GM19452 (cell line): ENCODE data around the gene AP2B1.
"Not testable (repeated sequence)": the region's sequence is repeated elsewhere in the genome, so short reads cannot be mapped to it uniquely, and the experiment has no call there.

Experiments used
- ATAC-seq: cut with Tn5 transposase; IDR thresholded peaks from one replicate; pipeline ENCODE4 v1.9.1; 2021; ENCODE audit not compliant: unreplicated experiment

AP2B1 gene

GRCh38 chr17:35695613-35696012 is 108.5 kb downstream of the AP2B1 start:
- no peak for ATAC-seq

GRCh38 chr17:35698800-35699199 is 111.7 kb downstream of the AP2B1 start:
- no peak for ATAC-seq

- no peak for ATAC-seq
Observed at GRCh38 chr17:35700150-35700549, 113.0 kb downstream of the AP2B1 start.

DNA sequence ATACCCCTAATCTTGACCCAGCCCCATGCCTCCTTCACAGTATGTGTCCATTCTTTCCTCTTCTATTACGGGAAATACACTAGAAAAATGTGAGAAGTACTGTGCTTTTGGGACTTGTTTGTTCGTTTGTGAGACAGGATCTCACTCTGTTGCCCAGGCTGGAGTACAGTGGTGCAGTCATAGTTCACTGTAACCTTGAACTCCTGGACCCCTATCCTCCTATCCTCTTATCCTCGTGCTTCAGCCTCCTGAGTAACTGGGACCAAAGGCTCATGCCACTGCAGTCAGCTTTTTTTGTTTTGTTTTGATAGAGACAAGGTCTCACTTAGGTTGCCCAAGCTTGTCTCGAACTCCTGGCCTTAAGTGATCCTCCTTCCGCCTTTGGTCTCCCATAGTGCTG is 114.4 kb downstream of the AP2B1 start:
- ATAC-seq, result no peak

- ATAC-seq, result not testable (repeated sequence)
Observed at GRCh38 chr17:35703308-35703707, 116.2 kb downstream of the AP2B1 start.

DNA sequence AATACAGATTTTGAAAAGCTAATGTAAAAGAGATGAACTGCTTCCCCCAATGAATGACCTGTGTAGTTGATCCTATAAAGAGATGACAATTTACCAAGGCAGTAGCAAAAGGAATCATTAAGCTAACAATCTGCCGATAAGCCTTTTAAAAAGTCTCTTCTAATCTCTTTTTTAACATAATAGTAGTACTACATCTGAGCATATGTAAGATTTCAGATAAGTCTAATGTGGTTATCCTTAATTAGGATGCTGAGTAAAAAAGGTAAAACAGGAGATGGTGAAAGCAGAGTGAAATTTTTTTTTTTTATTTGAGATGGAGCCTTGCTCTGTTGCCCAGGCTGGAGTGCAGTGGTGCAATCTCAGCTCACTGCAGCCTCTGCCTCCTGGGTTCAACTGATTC is 118.1 kb downstream of the AP2B1 start:
- ATAC-seq, result no peak

- ATAC-seq, result no peak
Observed at GRCh38 chr17:35705705-35706104, 118.6 kb downstream of the AP2B1 start.

- no peak for ATAC-seq
Observed at GRCh38 chr17:35708149-35708548, 121.0 kb downstream of the AP2B1 start.

- no peak for ATAC-seq
Observed at GRCh38 chr17:35708951-35709350, 121.8 kb downstream of the AP2B1 start.

- ATAC-seq, result no peak
Observed at GRCh38 chr17:35709874-35710273, 122.8 kb downstream of the AP2B1 start.

- ATAC-seq, result no peak
Observed at GRCh38 chr17:35710950-35711349, 123.8 kb downstream of the AP2B1 start.

- no peak for ATAC-seq
Observed at GRCh38 chr17:35713069-35713728, 126.1 kb downstream of the AP2B1 start.

GRCh38 chr17:35714988-35715387 is 127.9 kb downstream of the AP2B1 start:
- no peak for ATAC-seq

GRCh38 chr17:35715416-35715815 is 128.3 kb downstream of the AP2B1 start:
- ATAC-seq, result no peak

- ATAC-seq, result no peak
Observed at GRCh38 chr17:35716173-35716572, 129.1 kb downstream of the AP2B1 start.

DNA sequence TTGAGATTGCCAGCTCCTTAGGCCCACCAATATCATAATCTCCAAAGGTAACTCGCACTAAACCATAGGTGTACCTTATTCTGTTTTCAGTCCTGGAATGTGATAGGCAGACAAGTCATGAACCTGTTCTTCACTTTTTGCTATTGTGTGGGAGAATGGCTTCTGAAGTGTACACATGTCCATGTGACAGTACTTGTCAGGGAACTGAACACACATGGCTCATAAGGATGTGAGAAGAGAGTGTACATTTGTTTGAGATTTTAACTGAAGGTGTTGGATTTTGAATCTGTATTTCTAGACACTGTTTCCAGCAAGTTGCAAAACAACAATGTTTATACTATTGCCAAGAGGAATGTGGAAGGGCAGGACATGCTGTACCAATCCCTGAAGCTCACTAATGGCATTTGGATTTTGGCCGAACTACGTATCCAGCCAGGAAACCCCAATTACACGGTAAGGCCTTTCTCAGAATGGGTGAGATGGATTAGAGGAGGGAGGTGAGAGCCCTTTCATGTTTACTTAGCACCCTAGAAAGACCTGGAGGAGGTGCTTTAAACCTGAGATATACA is 129.9 kb downstream of the AP2B1 start:
- no peak for ATAC-seq

GRCh38 chr17:35717475-35717874 is 130.4 kb downstream of the AP2B1 start:
- no peak for ATAC-seq

GRCh38 chr17:35723735-35724134 is 136.6 kb downstream of the AP2B1 start:
- ATAC-seq, result no peak

GRCh38 chr17:35725058-35725457 is 137.9 kb downstream of the AP2B1 start:
- ATAC-seq, result no peak

DNA sequence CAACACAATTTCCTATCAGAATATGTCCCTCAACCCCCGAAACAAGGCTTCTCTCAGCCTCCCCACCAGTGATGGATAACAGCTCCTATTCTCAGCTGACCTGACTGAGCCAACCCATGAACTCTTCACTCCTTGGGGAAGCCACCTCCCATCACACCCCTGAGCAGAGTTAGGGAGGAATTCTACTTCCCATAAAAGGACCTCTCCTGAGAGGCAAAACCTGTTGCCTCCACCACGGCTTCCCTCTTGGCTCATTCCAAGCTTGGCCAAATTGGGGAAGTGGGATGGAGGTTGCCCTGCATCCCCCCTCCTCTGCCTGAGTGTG is 138.6 kb downstream of the AP2B1 start:
- ATAC-seq, result no peak

DNA sequence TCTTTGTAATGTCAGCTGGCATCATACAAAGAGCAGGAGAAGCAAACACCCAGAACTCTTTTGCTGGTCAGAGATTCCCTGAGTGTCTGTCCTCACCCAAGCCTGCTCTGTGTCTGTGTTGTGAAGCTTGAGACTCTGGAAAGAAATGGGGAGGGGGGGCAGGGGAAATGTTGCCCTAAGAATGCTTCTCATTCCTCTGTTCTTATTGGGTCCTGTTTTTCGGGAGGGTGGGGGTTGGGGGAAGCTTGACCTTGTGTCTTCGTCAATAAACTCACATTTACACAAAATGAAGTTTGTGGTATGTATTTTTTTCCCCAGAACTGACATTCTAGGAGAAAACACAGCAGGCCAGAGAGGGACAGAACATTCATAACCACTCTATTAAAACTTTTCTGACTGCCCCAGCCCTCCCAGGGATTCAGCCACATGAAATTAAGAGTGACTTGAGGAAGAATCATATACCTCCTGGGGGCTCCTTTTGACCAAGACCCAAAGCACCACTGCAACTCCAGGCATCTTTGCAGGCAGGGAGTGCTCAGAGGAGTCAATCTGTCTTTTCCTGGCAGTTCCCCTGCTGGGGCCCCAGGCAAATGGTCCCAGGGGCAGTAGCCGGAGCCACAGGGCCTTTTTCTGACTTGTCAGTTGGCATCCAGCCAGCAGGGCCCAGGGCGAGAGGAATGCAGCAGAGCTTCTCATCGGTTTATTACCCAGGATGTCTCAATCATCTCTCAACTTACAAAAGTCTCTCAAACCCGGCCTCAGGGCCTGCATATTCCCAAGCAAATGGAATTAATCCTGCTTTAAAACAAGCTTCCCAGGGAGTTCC is 139.2 kb downstream of the AP2B1 start:
- ATAC-seq, result no peak

GRCh38 chr17:35726953-35727460 is 139.9 kb downstream of the AP2B1 start:
- ATAC-seq, result no peak
